Activated CD4-positive, alpha-beta T cell treated with anti-CD3 and anti-CD28 coated beads for 36 hours (primary cell): Measurements from ENCODE around the gene SURF2. TPM values are rescaled to one million over a fixed set of nuclear protein-coding genes. Genes with fewer than 3 reads are reported as not detected.

Source experiments
- ATAC-seq: fragments of 200-7000 bp; cut with Tn5 transposase; one replicate; pipeline ENCODE4 v1.10.0; 2021; ENCODE audit warnings: mild to moderate bottlenecking, moderate library complexity
- CTCF ChIA-PET: fragments of 350-600 bp; sonication (Branson Sonifier 250); formaldehyde crosslinking; loops from one replicate; lab custom pipeline; 2021; ENCODE audit warnings: antibody characterized with exemption; lab: Charles Lee
- POLR2A ChIA-PET: fragments of 350-600 bp; sonication (Branson Sonifier 250); formaldehyde crosslinking; loops from one replicate; lab custom pipeline; 2021; ENCODE audit warnings: antibody characterized with exemption, inconsistent platforms; lab: Charles Lee
- DNase-seq: peaks from one replicate; pipeline ENCODE4 v3.0.0-alpha.2; 2020
- H3K27ac Mint-ChIP-seq: one replicate; pipeline ENCODE4 v1.8.0; 2021; ENCODE audit warnings: mixed read lengths
- H3K27me3 Mint-ChIP-seq: one replicate; pipeline ENCODE4 v1.8.0; 2021; ENCODE audit warnings: mixed read lengths
- H3K36me3 Mint-ChIP-seq: one replicate; pipeline ENCODE4 v1.8.0; 2021; ENCODE audit warnings: low read depth, mixed read lengths
- H3K4me1 Mint-ChIP-seq: one replicate; pipeline ENCODE4 v1.8.0; 2021; ENCODE audit warnings: mixed read lengths
- H3K4me3 Mint-ChIP-seq: one replicate; pipeline ENCODE4 v1.8.0; 2021; ENCODE audit warnings: mild to moderate bottlenecking, moderate library complexity, mixed read lengths
- H3K9me3 Mint-ChIP-seq: one replicate; pipeline ENCODE4 v1.8.0; 2021; ENCODE audit warnings: low read depth, mixed read lengths
- intact Hi-C, 2 experiments: fragments of 100-400 bp; cut with DNase I in 1 of 2; cut with micrococcal nuclease in 1 of 2; formaldehyde crosslinking; loops; one replicate each; pipeline versions ENCODE4 v1.14.2 to v1.15.1; 2022 to 2024; cut with DNase I, micrococcal nuclease
- total RNA-seq, 2 experiments: library from RNA; stranded (reverse); gene quantifications; one replicate each; pipeline ENCODE4 v1.2.3, GENCODE V29; 2021

SURF2 gene
- total RNA-seq, 2 experiments from 2014 or later = 17.3 to 21.8 TPM

GRCh38 chr9:133397370-133397769 is 41.0 kb downstream of the SURF2 start:
- ATAC-seq = no peak
- intact Hi-C loops = no loop called here
- Mint-ChIP-seq H3K4me1 (no peaks in the 10 kb centered on the region), H3K9me3 (no peaks in the 10 kb centered on the region), H3K36me3 (no peaks in the 10 kb centered on the region), H3K27me3 (no peaks in the 10 kb centered on the region), H3K4me3 (no peak overlapping the region), H3K27ac (no peak overlapping the region)
- ChIA-PET POLR2A (no interaction called here), CTCF (no interaction called here)
- DNase-seq = no peak

GRCh38 chr9:133397895-133398294 is 41.5 kb downstream of the SURF2 start:
- ATAC-seq (no peak), DNase-seq (no peak)
- no peaks in the 10 kb centered on the region for H3K36me3 Mint-ChIP-seq
- CTCF ChIA-PET = no interaction called here
- no peaks in the 10 kb centered on the region for H3K9me3 Mint-ChIP-seq
- H3K27ac Mint-ChIP-seq = no peak overlapping the region
- POLR2A ChIA-PET = no interaction called here
- H3K4me3 Mint-ChIP-seq = no peak overlapping the region
- H3K27me3 Mint-ChIP-seq = no peaks in the 10 kb centered on the region
- intact Hi-C loops = no loop called here
- H3K4me1 Mint-ChIP-seq = no peaks in the 10 kb centered on the region

- H3K27ac Mint-ChIP-seq = no peak overlapping the region
- ChIA-PET POLR2A (no interaction called here), CTCF (interaction anchor here (0.7 to 0.8 kb wide), 2 partner anchors 337 to 1387 kb away, joined by 3 read pairs; no protein-coding TSS in a partner anchor)
- ATAC-seq (no peak), DNase-seq (no peak)
- intact Hi-C loops = loop anchor here in 1 of 2 experiments (5.0 kb wide), 1 partner anchor 43 kb away; the partner anchor contains the start of genes SURF1 and SURF2
- H3K4me1 Mint-ChIP-seq = no peaks in the 10 kb centered on the region
- H3K9me3 Mint-ChIP-seq = no peaks in the 10 kb centered on the region
- peaks cover 2% of the 10 kb centered on the region for H3K36me3 Mint-ChIP-seq
- H3K4me3 Mint-ChIP-seq = no peak overlapping the region
- no peaks in the 10 kb centered on the region for H3K27me3 Mint-ChIP-seq
Measured at GRCh38 chr9:133400292-133400691, 43.9 kb downstream of the SURF2 start.

- no peak for DNase-seq
- POLR2A ChIA-PET = no interaction called here
- no peaks in the 10 kb centered on the region for H3K9me3 Mint-ChIP-seq
- no peaks in the 10 kb centered on the region for H3K27me3 Mint-ChIP-seq
- CTCF ChIA-PET = no interaction called here
- ATAC-seq = no peak
- H3K27ac Mint-ChIP-seq = no peak overlapping the region
- intact Hi-C loops = loop anchor here in 1 of 2 experiments (5.0 kb wide), 1 partner anchor 44 kb away; the partner anchor contains the start of genes SURF1 and SURF2
- H3K4me3 Mint-ChIP-seq = no peak overlapping the region
- H3K4me1 Mint-ChIP-seq = no peaks in the 10 kb centered on the region
- peaks cover 15% of the 10 kb centered on the region for H3K36me3 Mint-ChIP-seq
Measured at GRCh38 chr9:133401588-133401987, 45.2 kb downstream of the SURF2 start.

- Mint-ChIP-seq H3K27ac (no peak overlapping the region), H3K27me3 (no peaks in the 10 kb centered on the region), H3K36me3 (peaks cover 24% of the 10 kb centered on the region), H3K9me3 (no peaks in the 10 kb centered on the region), H3K4me1 (peaks cover 6% of the 10 kb centered on the region), H3K4me3 (no peak overlapping the region)
- DNase-seq (no peak), ATAC-seq (no peak)
- intact Hi-C loops = loop anchor here in 1 of 2 experiments (5.0 kb wide), 1 partner anchor 45 kb away; the partner anchor contains the start of genes SURF1 and SURF2
- ChIA-PET POLR2A (no interaction called here), CTCF (interaction anchor here (0.7 to 1.5 kb wide), 3 partner anchors 13 to 84 kb away, joined by 3 to 7 read pairs (median 4); partner anchors contain the start of gene STKLD1)
Measured at GRCh38 chr9:133402689-133403088, 46.3 kb downstream of the SURF2 start.

GRCh38 chr9:133403766-133404453 is 47.6 kb downstream of the SURF2 start:
- H3K36me3 Mint-ChIP-seq = peaks cover 28% of the 10 kb centered on the region
- peaks cover 6% of the 10 kb centered on the region for H3K4me1 Mint-ChIP-seq
- intact Hi-C loops = loop anchor here (1.0 to 5.0 kb wide), 4 partner anchors 45 to 219 kb away; partner anchors contain the start of genes SURF1 (in 1 of the 2) and SURF2 (in 1 of the 2)
- peak; percentile 26 for ATAC-seq
- POLR2A ChIA-PET = no interaction called here
- H3K4me3 Mint-ChIP-seq = no peak overlapping the region
- CTCF ChIA-PET = interaction anchor here (0.6 to 2.0 kb wide), 9 partner anchors 12 to 1219 kb away, joined by 3 to 6 read pairs (median 3); no protein-coding TSS in a partner anchor
- H3K27ac Mint-ChIP-seq = no peak overlapping the region
- peak; percentile 80 for DNase-seq
- H3K27me3 Mint-ChIP-seq = no peaks in the 10 kb centered on the region
- no peaks in the 10 kb centered on the region for H3K9me3 Mint-ChIP-seq

GRCh38 chr9:133404454-133405002 is 48.2 kb downstream of the SURF2 start:
- H3K4me1 Mint-ChIP-seq = peaks cover 6% of the 10 kb centered on the region
- POLR2A ChIA-PET = no interaction called here
- H3K4me3 Mint-ChIP-seq = no peak overlapping the region
- peaks cover 31% of the 10 kb centered on the region for H3K36me3 Mint-ChIP-seq
- no peaks in the 10 kb centered on the region for H3K27me3 Mint-ChIP-seq
- no peak for ATAC-seq
- no peak overlapping the region for H3K27ac Mint-ChIP-seq
- no peak for DNase-seq
- CTCF ChIA-PET = interaction anchor here (0.6 to 2.0 kb wide), 10 partner anchors 11 to 1219 kb away, joined by 3 to 6 read pairs (median 3); no protein-coding TSS in a partner anchor
- intact Hi-C loops = loop anchor here (1.0 to 5.0 kb wide), 4 partner anchors 45 to 220 kb away; partner anchors contain the start of genes SURF1 (in 1 of the 2) and SURF2 (in 1 of the 2)
- H3K9me3 Mint-ChIP-seq = no peaks in the 10 kb centered on the region

- Mint-ChIP-seq H3K4me1 (peaks cover 6% of the 10 kb centered on the region), H3K9me3 (no peaks in the 10 kb centered on the region), H3K27me3 (no peaks in the 10 kb centered on the region), H3K36me3 (peaks cover 41% of the 10 kb centered on the region), H3K4me3 (no peak overlapping the region), H3K27ac (no peak overlapping the region)
- intact Hi-C loops = loop anchor here (2.0 kb wide), 4 partner anchors 35 to 221 kb away; partner anchors contain the start of genes MED22 (in 1 of the 2), RPL7A (in 1 of the 2) and SLC2A6 (in 1 of the 2)
- ChIA-PET POLR2A (no interaction called here), CTCF (interaction anchor here (0.6 to 2.0 kb wide), 5 partner anchors 79 to 368 kb away, joined by 3 to 6 read pairs (median 4); no protein-coding TSS in a partner anchor)
- DNase-seq (no peak), ATAC-seq (no peak)
Measured at GRCh38 chr9:133405508-133406438, 49.4 kb downstream of the SURF2 start.

- H3K4me1 Mint-ChIP-seq = peaks cover 6% of the 10 kb centered on the region
- CTCF ChIA-PET = interaction anchor here (0.7 to 1.4 kb wide), 2 partner anchors 78 to 80 kb away, joined by 3 to 5 read pairs; no protein-coding TSS in a partner anchor
- ATAC-seq = peak; percentile 94
- H3K4me3 Mint-ChIP-seq = no peak overlapping the region
- POLR2A ChIA-PET = no interaction called here
- H3K9me3 Mint-ChIP-seq = no peaks in the 10 kb centered on the region
- no peaks in the 10 kb centered on the region for H3K27me3 Mint-ChIP-seq
- H3K27ac Mint-ChIP-seq = peak overlapping the region; percentile 48
- intact Hi-C loops = loop anchor here (1.0 to 2.0 kb wide), 8 partner anchors 11 to 80 kb away; partner anchors contain the start of genes MED22 (in 1 of the 2), REXO4 (in 1 of the 2), RPL7A (in 1 of the 2) and SLC2A6 (in 1 of the 2)
- peaks cover 44% of the 10 kb centered on the region for H3K36me3 Mint-ChIP-seq
- peak; percentile 93 for DNase-seq
Measured at GRCh38 chr9:133406480-133407307, 50.3 kb downstream of the SURF2 start.

GRCh38 chr9:133408042-133408441 is 51.7 kb downstream of the SURF2 start:
- ATAC-seq (no peak), DNase-seq (no peak)
- intact Hi-C loops = no loop called here
- H3K4me3 Mint-ChIP-seq = no peak overlapping the region
- no peak overlapping the region for H3K27ac Mint-ChIP-seq
- H3K36me3 Mint-ChIP-seq = peaks cover 56% of the 10 kb centered on the region
- H3K27me3 Mint-ChIP-seq = no peaks in the 10 kb centered on the region
- H3K4me1 Mint-ChIP-seq = peaks cover 6% of the 10 kb centered on the region
- CTCF ChIA-PET = interaction anchor here (0.7 kb wide), 1 partner anchor 76 kb away, joined by 3 read pairs; no protein-coding TSS in a partner anchor
- H3K9me3 Mint-ChIP-seq = no peaks in the 10 kb centered on the region
- POLR2A ChIA-PET = no interaction called here
